PC-9 (cell line): ENCODE results near the gene CISD3.

Source experiments
- EZH2 ChIP-seq: fragments of 200-600 bp; sonication (generic); IDR thresholded peaks from 2 replicates; pipeline ENCODE4 v1.8.0; 2017; ENCODE audit warnings: antibody characterized with exemption, low read depth
- TF ChIP-seq, protein P1 (sequence below): fragments of 200-600 bp; sonication (generic); conservative IDR thresholded peaks from 2 replicates; pipeline ENCODE4 v1.6.1; 2017; ENCODE audit warnings: mixed run types, antibody characterized with exemption, mild to moderate bottlenecking, moderate library complexity

DNA sequence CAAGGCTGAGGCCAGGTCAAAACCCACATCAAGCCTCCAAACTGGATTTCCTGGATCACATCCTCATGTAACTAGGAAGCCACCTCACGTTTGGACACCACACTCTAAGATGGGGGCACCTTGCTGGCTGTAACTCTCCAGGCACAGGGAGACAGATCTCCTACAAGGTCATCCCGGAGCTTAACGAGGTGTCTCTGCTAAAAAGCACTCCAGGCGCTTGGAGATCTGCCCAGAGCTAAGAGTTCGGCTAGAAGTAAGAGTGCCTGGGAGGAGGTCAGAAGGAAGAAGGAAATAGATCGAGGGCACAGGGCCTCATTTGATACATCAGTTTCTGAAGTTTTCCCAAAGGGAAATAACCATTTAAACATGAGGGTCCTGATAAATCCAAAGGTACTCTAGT, 38.3 kb downstream of the CISD3 start:
- TF ChIP-seq, protein P1, sequence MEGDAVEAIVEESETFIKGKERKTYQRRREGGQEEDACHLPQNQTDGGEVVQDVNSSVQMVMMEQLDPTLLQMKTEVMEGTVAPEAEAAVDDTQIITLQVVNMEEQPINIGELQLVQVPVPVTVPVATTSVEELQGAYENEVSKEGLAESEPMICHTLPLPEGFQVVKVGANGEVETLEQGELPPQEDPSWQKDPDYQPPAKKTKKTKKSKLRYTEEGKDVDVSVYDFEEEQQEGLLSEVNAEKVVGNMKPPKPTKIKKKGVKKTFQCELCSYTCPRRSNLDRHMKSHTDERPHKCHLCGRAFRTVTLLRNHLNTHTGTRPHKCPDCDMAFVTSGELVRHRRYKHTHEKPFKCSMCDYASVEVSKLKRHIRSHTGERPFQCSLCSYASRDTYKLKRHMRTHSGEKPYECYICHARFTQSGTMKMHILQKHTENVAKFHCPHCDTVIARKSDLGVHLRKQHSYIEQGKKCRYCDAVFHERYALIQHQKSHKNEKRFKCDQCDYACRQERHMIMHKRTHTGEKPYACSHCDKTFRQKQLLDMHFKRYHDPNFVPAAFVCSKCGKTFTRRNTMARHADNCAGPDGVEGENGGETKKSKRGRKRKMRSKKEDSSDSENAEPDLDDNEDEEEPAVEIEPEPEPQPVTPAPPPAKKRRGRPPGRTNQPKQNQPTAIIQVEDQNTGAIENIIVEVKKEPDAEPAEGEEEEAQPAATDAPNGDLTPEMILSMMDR: no peak
- no peak for TF ChIP-seq EZH2
